ENCODE data around the gene KAZN.

KAZN gene

GRCh38 chr1:15076807-15077206, 478.3 kb downstream of the KAZN start:
- TF ChIP-seq GATA2 (IDR thresholded peaks at IDR 0.05; ENCODE audit: low read depth, low read length) (no peak), GATA3 (IDR thresholded peaks at IDR 0.05; ENCODE audit: low read depth, low read length) (no peak)

GRCh38 chr1:15077384-15077783, 478.9 kb downstream of the KAZN start:
- TF ChIP-seq GATA3 (IDR thresholded peaks at IDR 0.05; ENCODE audit: low read depth, low read length) (no peak), GATA2 (IDR thresholded peaks at IDR 0.05; ENCODE audit: low read depth, low read length) (no peak)

GRCh38 chr1:15080328-15081007, 482.0 kb downstream of the KAZN start:
- TF ChIP-seq GATA2 (IDR thresholded peaks at IDR 0.05; ENCODE audit: low read depth, low read length) (no peak), GATA3 (IDR thresholded peaks at IDR 0.05; ENCODE audit: low read depth, low read length) (no peak)

- TF ChIP-seq GATA3 (IDR thresholded peaks at IDR 0.05; ENCODE audit: low read depth, low read length) (no peak), GATA2 (IDR thresholded peaks at IDR 0.05; ENCODE audit: low read depth, low read length) (no peak)
These were observed 482.6 kb downstream of the KAZN start for GRCh38 chr1:15081102-15081501.

GRCh38 chr1:15083578-15083977, 485.1 kb downstream of the KAZN start:
- TF ChIP-seq GATA3 (IDR thresholded peaks at IDR 0.05; ENCODE audit: low read depth, low read length) = no peak
- TF ChIP-seq GATA2 (IDR thresholded peaks at IDR 0.05; ENCODE audit: low read depth, low read length) = no peak

- TF ChIP-seq GATA3 (IDR thresholded peaks at IDR 0.05; ENCODE audit: low read depth, low read length) (no peak), GATA2 (IDR thresholded peaks at IDR 0.05; ENCODE audit: low read depth, low read length) (no peak)
These were observed 489.9 kb downstream of the KAZN start for GRCh38 chr1:15088281-15088971.

GRCh38 chr1:15089258-15089992, 490.9 kb downstream of the KAZN start:
- no peak for TF ChIP-seq GATA3 (IDR thresholded peaks at IDR 0.05; ENCODE audit: low read depth, low read length)
- no peak for TF ChIP-seq GATA2 (IDR thresholded peaks at IDR 0.05; ENCODE audit: low read depth, low read length)

- TF ChIP-seq GATA3 (IDR thresholded peaks at IDR 0.05; ENCODE audit: low read depth, low read length) (no peak), GATA2 (IDR thresholded peaks at IDR 0.05; ENCODE audit: low read depth, low read length) (no peak)
These were observed 491.9 kb downstream of the KAZN start for GRCh38 chr1:15090373-15090772.

GRCh38 chr1:15094056-15094455, 495.6 kb downstream of the KAZN start:
- TF ChIP-seq GATA3 (IDR thresholded peaks at IDR 0.05; ENCODE audit: low read depth, low read length) = no peak
- no peak for TF ChIP-seq GATA2 (IDR thresholded peaks at IDR 0.05; ENCODE audit: low read depth, low read length)

GRCh38 chr1:15094719-15095495, 496.4 kb downstream of the KAZN start:
- no peak for TF ChIP-seq GATA3 (IDR thresholded peaks at IDR 0.05; ENCODE audit: low read depth, low read length)
- TF ChIP-seq GATA2 (IDR thresholded peaks at IDR 0.05; ENCODE audit: low read depth, low read length) = no peak

- TF ChIP-seq GATA2 (IDR thresholded peaks at IDR 0.05; ENCODE audit: low read depth, low read length) = no peak
These were observed 497.0 kb downstream of the KAZN start for GRCh38 chr1:15095496-15095875.

GRCh38 chr1:15096293-15096692, 497.8 kb downstream of the KAZN start:
- no peak for TF ChIP-seq GATA2 (IDR thresholded peaks at IDR 0.05; ENCODE audit: low read depth, low read length)
- TF ChIP-seq GATA3 (IDR thresholded peaks at IDR 0.05; ENCODE audit: low read depth, low read length) = no peak

- TF ChIP-seq GATA3 (IDR thresholded peaks at IDR 0.05; ENCODE audit: low read depth, low read length) (no peak), GATA2 (IDR thresholded peaks at IDR 0.05; ENCODE audit: low read depth, low read length) (no peak)
These were observed 500.0 kb downstream of the KAZN start for GRCh38 chr1:15098176-15099125.

Measured in SH-SY5Y (cell line).